GM19035 (cell line): Measurements from ENCODE around the gene LEMD3.

Experiments
- ATAC-seq: cut with Tn5 transposase; IDR thresholded peaks from one replicate; pipeline ENCODE4 v1.9.1; 2021; ENCODE audit not compliant: unreplicated experiment

The LEMD3 gene

DNA sequence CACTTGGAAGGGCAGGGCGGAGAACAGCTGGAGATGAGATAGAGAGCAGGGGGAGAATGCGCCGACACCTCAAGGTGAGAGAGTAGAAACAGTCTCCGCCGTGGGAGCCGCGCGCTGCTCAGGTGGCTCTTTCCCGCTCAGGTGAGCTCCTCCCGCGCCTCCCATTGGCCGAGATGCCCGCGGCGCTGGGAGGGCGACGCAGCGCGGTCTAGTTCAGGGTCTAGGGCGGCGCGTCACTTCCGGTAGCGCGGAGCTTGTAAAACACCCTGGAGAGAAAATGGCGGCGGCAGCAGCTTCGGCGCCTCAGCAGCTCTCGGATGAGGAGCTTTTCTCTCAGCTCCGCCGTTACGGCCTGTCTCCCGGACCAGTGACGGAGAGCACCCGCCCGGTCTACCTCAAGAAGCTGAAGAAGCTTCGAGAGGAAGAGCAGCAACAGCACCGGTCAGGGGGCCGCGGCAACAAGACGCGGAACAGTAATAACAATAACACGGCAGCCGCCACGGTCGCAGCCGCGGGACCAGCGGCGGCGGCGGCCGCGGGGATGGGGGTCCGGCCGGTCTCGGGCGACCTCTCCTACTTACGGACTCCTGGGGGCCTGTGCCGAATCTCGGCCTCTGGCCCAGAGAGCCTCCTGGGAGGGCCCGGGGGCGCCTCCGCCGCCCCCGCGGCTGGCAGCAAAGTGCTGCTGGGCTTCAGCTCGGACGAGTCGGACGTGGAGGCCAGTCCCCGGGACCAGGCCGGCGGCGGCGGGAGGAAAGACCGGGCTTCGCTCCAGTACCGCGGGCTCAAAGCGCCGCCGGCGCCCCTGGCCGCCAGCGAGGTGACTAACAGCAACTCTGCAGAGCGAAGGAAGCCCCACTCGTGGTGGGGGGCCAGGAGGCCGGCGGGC lies at the start of gene LEMD3:
TSS of gene LEMD3 (plus strand) at position 264 of the 889 bp plus-strand sequence. CDS start at position 278, 14 bp downstream.
- peak; percentile 90 for ATAC-seq

DNA sequence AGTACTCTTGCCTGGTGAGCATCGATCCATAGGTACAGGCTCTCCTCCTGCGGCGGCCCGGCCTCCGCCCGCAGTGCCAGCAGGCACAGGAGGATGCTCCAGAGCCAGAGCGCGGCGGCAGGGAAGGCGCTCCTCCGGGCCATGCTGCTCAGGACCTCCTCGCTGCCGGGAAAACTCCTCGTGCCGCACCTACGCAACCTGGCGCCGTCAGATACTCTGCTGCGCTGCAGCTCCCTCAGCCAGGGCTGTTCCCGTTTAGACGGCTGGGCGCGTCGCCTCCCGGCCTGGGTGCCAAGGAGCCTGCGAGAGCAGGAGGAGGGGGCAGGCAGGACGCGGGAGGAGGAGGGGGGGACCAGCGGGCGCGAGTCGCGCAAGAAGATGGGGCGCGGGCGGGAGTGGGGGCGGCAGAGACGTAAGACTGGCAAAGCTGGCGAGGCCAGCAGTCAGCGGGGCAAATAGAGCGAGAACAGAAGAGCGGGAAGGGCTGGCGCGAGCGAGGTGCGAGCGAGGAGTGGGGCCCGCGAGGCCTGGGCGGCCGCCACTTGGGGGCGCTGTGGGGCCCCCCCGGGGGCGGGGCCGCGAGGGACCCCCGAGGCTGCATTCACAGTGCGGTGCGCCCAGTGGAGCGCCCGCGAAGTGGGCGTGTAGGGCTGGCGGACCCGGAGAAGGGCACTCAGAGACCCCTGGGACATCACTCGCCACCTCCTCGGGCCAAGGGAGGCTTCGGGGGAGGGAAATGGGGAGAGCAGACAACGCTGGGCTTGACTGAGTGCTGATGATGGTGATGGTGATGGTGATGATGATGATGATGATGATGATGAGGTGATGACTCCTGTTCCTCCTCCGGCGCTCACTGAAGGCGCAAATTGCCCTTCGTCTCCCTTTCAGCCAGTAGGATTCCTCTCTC lies 48.1 kb upstream of the LEMD3 start, which contains the start of gene WIF1:
TSS of gene WIF1 (minus strand) at position 257 of the 907 bp plus-strand sequence. CDS start at position 143, 114 bp downstream.
- ATAC-seq: peak; percentile 56

DNA sequence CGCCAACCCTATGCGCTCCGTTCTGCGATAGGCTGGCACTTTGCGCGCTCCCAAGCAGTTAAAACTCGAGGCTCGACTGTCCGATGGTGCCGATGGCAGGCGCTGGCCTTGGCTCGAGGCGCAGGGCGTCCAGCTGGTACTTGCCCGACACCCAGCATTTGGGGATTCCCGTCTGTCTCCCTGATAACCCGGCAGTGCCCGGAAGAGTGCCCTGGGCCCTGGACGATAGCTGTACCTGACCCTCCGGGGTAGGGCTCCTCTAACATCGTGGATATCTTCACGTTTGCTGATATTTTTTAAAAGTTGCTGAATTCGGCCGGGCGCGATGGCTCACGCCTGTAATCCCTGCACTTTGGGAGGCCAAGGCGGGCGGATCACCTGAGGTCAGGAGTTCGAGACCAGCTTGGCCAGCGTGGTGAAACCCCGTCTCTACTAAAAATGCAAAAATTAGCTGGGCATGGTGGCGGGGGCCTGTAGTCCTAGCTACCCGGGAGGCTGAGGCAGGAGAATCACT lies 47.4 kb upstream of the LEMD3 start:
- ATAC-seq: no peak

DNA sequence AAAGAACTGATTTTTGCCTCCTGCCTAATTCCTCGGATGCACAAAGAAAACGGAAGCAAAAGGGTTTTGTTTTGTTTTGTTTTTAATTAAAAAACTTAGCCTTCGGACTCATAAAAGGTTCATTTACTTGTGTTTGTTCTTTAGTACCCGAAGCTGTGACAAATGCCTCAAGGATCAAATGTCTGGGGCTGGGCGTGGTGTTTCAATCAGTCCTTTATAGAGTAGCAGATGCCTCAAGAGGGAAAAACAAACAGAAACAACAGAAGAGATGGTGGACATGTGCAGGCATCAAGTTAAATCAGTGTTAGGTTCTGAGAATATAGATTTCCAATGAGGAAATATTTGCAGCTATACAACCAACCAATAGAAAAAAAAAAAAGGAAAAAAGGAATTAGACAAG lies 46.7 kb upstream of the LEMD3 start:
- no peak for ATAC-seq

DNA sequence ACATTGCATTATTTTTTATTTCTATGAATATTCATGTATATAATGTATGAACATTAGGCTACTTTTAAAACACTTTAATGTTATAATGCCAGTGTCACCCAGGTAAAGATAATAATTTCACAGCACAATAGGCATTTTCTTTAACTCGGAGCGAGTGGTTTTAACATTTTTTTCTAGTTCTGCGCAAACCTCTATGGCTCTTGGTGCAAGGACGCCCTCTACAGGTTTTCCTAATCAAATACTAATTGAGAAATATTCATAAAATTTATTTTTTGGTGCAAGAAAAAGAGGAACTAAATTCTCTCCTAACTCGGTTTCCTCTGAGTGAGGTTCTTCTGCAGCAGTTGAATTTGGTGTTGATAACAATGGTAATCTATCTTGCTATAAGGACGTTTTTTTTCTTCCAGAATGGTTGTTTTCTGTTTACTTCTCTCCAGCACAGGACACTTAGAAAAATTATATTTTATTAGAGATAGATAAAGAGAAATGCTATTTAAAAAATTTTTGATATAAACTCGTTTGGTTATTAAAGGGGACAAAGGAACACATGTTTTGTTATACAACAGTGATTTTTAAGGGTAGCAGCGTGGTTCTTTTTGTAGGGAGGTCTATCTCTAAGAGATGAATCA lies 45.8 kb upstream of the LEMD3 start:
- no peak for ATAC-seq

DNA sequence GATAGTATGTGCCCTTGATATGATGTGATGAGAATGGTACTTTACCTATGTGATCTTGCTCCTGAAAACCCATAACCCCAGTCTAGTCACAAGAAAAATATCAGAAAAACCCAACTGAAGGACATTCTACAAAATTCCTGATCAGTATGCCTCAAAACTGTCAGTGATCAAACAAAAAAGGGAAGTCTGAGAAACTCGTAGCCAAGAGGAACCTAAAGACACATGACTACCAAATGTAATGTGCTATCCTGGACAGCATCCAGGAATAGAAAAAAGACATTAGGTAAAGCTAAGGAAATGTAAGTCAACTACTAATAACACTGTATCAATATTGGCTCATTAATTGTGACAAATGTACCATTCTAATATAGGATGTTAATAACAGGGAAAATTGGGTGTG lies 44.1 kb upstream of the LEMD3 start:
- ATAC-seq: no peak

DNA sequence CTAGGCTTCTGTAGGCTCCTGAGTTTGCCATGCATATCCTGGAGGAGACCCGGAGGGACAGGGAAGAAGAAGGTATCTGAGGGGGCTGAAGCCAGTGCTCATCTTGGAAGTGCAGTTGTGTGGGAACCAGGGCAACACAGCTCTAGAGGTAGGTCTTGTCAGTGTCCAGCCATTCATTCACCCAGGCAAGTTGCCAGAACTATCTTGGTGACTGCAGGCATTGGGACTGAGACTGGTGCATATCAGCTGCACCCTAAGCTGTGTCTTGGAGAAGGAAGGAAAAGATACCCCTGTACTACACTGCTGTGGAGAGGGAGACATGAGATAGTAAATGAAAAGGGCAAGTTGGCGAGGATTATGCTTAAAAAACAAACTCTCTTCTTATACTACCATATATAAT lies 43.4 kb upstream of the LEMD3 start:
- ATAC-seq: no peak

DNA sequence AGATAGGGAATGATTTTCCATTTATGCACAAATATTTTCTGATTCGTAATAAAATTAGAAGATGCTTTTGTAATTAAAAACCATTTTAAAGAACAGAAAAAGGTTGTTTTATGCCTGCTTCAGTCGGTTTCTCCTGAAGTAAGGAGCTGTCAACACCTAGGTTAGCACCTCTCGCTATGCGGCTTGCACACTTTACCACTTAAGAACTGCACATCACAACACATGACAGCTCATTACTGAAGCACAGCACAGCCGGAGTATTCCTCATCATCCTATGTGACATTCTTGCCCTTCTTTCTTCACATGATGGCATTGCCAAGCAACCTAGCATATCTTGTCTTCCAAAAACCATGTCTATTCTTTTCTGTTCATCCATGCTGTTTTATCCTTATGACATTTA lies 42.9 kb upstream of the LEMD3 start:
- no peak for ATAC-seq

DNA sequence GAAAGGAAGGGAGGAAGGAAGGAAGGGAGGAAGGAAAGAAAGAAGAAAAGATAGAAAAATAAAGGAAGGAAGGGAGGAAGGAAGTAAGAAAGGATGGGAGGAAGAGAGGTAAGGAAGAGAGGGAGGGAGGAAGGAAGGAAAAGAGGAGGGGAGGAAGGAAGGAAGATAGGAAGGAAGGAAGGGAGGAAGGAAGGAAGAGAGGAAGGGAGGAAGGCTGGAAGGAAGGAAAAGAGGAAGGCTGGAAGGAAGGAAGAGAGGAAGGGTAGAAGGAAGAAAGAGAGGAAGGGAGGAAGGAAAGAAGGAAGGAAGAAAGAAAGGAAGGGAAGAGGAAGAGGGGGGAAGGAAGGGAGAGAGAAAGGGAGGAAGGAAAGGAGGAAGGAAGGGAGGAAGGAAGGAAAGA lies 35.5 kb upstream of the LEMD3 start:
- ATAC-seq: no peak

DNA sequence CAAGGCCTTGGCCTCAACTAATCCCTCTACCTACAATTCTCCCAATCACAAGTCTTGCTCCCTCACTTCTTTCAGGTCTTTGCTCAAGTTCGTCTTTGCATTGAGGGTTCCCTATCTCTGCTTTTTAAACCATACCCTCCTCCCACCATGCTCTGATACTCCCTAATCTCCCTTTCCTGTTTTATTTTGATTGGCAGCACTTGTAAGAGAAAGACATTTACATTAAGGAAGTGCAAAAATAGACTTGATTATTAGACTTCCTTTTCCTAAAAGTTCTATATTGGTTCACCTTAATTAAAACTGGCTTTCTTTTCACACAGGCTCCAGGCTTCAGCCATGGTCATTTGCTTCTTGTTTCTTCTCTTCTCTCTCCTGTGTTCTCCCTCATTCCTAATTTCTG lies 30.0 kb upstream of the LEMD3 start:
- no peak for ATAC-seq

DNA sequence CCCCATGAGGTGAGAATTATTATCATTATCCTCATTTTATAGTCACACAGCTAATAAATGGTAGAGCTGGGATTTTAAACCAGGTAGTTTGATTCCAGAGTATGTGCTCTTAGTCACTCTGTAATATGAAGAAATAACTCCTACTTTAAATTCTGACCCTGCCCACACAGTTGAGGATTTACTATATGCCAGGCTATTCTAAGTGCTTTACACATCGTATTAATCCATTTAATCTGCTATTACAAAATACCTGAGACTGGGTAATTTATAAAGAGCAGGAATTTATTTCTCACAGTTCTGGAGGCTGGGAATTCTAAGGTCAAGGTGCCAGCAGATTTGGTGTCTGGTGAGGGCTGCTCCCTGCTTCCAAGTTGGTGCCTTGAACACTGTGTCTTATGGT lies 28.6 kb upstream of the LEMD3 start:
- no peak for ATAC-seq

DNA sequence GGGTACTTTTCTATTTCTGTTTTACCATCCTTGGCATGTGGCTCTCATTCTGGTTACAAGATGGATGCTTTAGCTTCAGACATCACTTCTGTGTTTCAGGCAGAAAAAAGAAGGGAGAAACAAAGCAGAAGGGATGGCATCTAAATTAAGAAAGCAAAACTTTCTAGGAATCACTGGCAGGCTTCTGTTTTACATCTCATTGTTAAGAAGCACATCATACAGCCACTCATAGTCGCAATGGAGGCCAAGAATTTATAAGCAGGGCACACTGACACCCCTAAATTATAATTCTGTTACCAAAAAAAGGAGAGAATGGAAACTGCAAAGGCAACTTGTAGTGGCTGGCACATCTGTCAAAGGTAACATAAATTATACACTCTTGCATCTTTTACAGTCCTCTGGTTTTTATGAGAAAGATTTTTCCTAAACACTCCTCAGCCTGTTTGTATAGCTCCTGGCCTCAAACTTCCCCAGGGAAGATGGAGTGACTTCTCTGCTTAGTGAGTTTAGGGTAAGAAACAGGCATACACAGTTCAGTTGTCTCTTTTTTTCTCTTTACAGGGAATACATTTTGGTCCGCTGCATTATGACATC lies 22.0 kb upstream of the LEMD3 start:
- no peak for ATAC-seq

DNA sequence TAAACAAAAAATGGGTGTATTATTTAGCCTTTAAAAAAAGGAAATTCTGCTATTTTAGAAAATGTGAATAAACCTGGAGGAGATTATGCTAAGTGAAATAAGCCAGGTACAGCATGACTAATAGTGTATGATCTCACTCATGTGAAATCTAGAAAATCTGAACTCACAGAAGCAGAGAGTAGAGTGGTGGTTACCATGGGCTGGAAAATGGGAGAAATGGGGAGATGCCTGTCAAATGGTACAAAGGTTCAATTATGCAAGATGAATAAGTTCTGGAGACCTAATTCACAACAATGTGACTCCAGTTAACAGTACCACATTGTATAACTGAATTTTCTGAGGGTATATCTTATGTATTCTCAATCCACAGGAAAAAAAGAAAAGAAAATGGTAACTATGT lies 17.4 kb upstream of the LEMD3 start:
- no peak for ATAC-seq

DNA sequence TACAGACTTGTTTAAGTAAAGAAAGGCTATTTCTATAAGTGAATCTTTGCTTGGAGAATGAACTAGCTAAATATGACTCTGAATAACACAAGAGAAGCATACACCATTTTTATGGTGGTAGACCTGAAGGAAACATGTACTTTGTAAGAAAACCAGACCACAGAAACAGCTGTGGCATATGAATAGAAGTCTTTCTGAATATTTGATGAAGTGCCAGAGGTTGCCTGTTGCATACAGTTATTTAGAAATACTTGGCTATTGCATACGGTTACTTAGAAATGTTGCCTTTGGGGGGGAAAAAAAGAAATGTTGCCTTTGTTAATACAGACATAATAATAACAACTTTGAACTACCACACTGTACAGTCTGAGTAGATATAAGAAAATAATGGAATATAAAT lies 16.8 kb upstream of the LEMD3 start:
- ATAC-seq: no peak

DNA sequence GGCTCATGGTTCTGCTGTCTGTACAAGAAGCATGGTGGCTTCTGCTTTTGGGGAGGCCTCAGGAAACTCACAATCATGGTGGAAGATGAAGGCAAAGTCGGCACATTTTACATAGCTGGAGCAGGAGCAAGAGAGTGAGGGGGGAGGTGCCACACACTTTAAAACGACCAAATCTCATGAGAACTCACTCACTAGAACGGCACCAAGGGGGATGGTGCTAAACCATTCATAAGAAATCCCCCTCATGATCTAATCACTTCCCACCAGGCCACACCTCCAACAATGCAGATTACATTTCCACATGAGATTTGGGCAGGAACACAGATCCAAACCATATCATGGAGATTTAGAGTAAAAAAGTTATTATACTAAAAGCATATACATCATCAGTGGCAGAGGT lies 13.6 kb upstream of the LEMD3 start:
- ATAC-seq: peak; percentile 28

DNA sequence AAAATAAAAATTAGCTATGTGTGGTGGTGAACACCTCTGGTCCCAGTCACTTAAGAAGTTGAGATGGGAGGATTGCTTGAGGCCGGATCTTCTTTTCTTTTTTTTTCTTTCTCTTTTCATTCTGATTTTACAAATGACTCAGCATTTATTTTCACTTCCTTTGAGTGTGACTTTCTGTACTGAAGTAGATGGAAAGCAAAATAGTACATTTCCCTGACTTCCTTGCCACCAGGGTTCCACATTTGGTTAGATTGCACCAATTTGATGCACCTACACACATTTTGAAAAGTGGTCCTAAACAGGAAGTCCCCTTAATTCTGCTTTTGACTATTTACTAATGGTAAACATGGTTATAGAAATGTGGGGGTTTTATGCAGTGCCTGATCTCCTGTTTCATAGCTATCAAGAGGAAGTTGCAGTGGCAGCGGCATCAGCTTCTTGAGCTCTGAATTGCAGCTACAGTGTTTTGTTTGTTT lies 13.0 kb upstream of the LEMD3 start:
- peak; percentile 92 for ATAC-seq

DNA sequence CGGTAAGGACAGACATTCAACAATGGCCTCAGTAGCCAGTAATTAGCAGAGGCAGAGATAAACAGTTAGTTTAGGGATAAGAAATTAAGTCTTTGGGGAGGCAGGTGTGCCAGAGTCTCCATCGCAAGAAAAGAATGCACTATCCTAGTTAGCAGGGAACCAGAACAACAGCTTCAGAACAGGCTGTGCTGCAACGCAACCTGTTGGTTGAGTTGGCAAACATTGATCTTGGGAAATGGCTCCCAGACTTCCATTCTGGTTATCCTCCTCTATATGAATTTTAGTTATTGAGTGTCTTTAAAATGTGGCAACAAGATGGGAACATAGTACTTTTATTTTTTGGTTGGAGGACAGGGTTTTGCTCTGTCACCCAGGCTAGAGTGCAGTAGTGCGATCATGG lies 12.3 kb upstream of the LEMD3 start:
- no peak for ATAC-seq

DNA sequence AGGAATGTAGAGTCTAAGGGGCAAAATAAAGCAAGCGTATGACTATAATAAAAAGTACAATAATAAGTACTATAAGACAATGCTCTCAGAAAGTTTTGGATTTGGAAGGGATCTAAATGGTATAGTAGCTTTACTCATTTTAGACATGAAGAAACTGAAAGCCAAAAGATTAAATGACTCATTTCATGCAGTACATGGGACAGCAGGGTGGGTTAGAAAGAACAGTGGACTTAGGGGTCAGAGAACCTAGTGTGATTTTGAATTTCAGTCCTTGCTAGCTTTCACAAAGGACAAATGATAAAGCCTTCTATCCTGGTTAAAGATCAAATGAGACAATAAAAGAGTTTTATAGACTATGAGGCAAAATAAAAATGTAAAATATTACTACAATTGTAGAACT lies 6.8 kb upstream of the LEMD3 start:
- ATAC-seq: peak; percentile 64

DNA sequence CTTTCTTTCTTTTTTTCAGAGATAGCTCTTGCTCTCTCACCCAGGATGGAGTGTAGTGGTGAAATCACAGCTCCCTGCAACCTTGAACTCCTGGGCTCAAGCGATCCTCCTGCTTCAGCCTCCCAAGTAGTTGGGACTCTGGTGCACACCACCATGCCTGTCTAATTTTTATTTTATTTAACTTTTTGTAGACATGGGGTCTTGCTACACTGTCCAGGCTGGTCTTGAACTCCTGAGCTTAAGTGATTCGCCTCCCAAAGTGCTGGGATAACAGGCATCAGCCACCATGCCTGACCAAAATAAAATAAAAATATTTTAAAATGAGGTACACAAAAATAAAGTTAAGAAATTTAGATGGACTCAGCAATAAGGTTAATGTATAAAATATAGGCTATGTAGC lies 5.1 kb upstream of the LEMD3 start:
- no peak for ATAC-seq

DNA sequence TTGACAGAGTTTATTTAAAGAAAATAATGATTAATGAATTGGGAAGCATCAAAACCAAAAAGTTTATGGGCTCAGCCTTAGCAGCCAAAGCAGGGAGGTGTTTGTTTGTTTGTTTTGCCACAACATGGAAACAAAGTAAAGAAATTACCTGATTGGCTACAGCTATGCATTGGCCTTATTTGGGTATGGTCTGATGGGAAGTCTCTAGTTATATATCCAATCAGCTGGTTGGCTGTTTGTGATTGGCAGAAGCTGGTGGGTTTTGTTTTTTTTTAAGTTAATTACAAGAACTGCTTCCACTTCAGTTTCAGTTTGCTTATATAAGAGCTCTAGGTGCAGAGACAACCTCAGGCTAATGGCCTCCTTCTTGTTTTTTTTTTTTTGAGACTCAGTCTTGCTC lies 4.6 kb upstream of the LEMD3 start:
- no peak for ATAC-seq
